NCI-H526 treated with DMSO at 0.1 percent for 48 hours (cell line): Measurements from ENCODE around the gene TAS2R30.

Experiments
- DNase-seq: peaks from one replicate; lab custom pipeline; 2025; lab: John Stamatoyannopoulos, UW

TAS2R30 gene

GRCh38 chr12:11134305-11134704 lies at the start of gene TAS2R30:
Gene TAS2R30 (minus strand): TSS chr12:11134644. CDS start chr12:11134244, 400 bp downstream.
- peak; percentile 11 for DNase-seq

- DNase-seq = no peak
These were observed 48.6 kb upstream of the TAS2R30 start for GRCh38 chr12:11183011-11183410.

- no peak for DNase-seq
These were observed 48.1 kb upstream of the TAS2R30 start for GRCh38 chr12:11182529-11182928.

GRCh38 chr12:11178250-11178649 lies 43.8 kb upstream of the TAS2R30 start:
- DNase-seq = no peak

- no peak for DNase-seq
These were observed 39.6 kb upstream of the TAS2R30 start for GRCh38 chr12:11174022-11174421.

GRCh38 chr12:11171969-11172675 lies 37.7 kb upstream of the TAS2R30 start:
- DNase-seq = peak; percentile 62

- DNase-seq = peak; percentile 88
These were observed 36.9 kb upstream of the TAS2R30 start, which contains the start of gene SMIM10L1 for GRCh38 chr12:11171145-11171968. Gene SMIM10L1 (plus strand): TSS chr12:11171194. CDS start chr12:11171357, 163 bp downstream.

- DNase-seq = no peak
These were observed 36.3 kb upstream of the TAS2R30 start for GRCh38 chr12:11170810-11171144.

- DNase-seq = no peak
These were observed 31.9 kb upstream of the TAS2R30 start for GRCh38 chr12:11166300-11166699.

GRCh38 chr12:11164384-11164783 lies 29.9 kb upstream of the TAS2R30 start:
- DNase-seq = no peak

GRCh38 chr12:11162502-11162901 lies 28.1 kb upstream of the TAS2R30 start:
- DNase-seq = no peak

- no peak for DNase-seq
These were observed 24.5 kb upstream of the TAS2R30 start for GRCh38 chr12:11158885-11159444.

- DNase-seq = no peak
These were observed 20.0 kb upstream of the TAS2R30 start for GRCh38 chr12:11154400-11154925.

- no peak for DNase-seq
These were observed 18.3 kb upstream of the TAS2R30 start for GRCh38 chr12:11152725-11153124.

GRCh38 chr12:11150832-11151231 lies 16.4 kb upstream of the TAS2R30 start:
- no peak for DNase-seq

GRCh38 chr12:11147420-11147819 lies 13.0 kb upstream of the TAS2R30 start:
- DNase-seq = no peak

GRCh38 chr12:11144297-11144696 lies 9.9 kb upstream of the TAS2R30 start:
- no peak for DNase-seq

GRCh38 chr12:11143352-11143751 lies 8.9 kb upstream of the TAS2R30 start:
- no peak for DNase-seq

GRCh38 chr12:11136075-11136474 lies 1.6 kb upstream of the TAS2R30 start:
- no peak for DNase-seq

- no peak for DNase-seq
These were observed 628 bp downstream of the TAS2R30 start for GRCh38 chr12:11133816-11134215.

GRCh38 chr12:11133162-11133561 lies 1.3 kb downstream of the TAS2R30 start:
- no peak for DNase-seq

GRCh38 chr12:11130999-11131398 lies 3.4 kb downstream of the TAS2R30 start:
- no peak for DNase-seq

GRCh38 chr12:11130382-11130781 lies 4.1 kb downstream of the TAS2R30 start:
- DNase-seq = no peak
